ENCODE results near the gene MUC4. TPM values are rescaled to one million over a fixed set of nuclear protein-coding genes. Genes with fewer than 3 reads are reported as not detected.
"Not testable (repeated sequence)": the region's sequence is repeated elsewhere in the genome, so short reads cannot be mapped to it uniquely, and the experiment has no call there.

The MUC4 gene
- total RNA-seq, 2 donors from 2014 or later, result not detected

DNA sequence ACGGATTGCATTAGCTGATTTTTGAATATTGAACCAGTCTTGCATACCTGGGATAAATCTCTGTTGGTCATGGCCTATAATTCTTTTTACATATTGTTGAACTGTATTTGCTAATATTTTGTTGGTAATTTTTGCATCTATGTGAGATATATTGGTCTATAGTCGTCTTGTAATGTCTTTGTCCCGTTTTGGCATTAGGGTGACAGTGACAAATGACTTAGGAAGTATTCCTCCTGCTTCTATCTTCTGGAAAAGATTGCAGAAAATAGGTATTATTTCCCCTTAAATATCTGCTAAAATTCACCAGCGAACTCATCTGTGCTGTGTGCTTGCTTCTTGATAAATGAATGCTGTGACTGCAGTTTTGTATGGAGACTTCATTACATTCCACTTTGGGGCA lies 67.3 kb downstream of the MUC4 start:
- 62 to 67% methylated on average over 4 of the region's 4 CpGs for WGBS, 2 donors
- no peaks in the 10 kb centered on the region for H3K27me3 ChIP-seq
- no peak for ATAC-seq
- DNase-seq, result no peak
- intact Hi-C loops (cut with DNase I), result no loop called here
- no peak overlapping the region for H3K27ac ChIP-seq
- H3K36me3 ChIP-seq (replicated peaks in 1 of 2; ENCODE audit: insufficient read depth in 1 of 2, low read depth in 2 of 2), result no peaks in the 10 kb centered on the region
- H3K9me3 ChIP-seq, result no peaks in the 10 kb centered on the region
- no peak overlapping the region for H3K4me3 ChIP-seq
- TF ChIP-seq, protein P1, sequence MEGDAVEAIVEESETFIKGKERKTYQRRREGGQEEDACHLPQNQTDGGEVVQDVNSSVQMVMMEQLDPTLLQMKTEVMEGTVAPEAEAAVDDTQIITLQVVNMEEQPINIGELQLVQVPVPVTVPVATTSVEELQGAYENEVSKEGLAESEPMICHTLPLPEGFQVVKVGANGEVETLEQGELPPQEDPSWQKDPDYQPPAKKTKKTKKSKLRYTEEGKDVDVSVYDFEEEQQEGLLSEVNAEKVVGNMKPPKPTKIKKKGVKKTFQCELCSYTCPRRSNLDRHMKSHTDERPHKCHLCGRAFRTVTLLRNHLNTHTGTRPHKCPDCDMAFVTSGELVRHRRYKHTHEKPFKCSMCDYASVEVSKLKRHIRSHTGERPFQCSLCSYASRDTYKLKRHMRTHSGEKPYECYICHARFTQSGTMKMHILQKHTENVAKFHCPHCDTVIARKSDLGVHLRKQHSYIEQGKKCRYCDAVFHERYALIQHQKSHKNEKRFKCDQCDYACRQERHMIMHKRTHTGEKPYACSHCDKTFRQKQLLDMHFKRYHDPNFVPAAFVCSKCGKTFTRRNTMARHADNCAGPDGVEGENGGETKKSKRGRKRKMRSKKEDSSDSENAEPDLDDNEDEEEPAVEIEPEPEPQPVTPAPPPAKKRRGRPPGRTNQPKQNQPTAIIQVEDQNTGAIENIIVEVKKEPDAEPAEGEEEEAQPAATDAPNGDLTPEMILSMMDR (IDR thresholded peaks at IDR 0.05), result no peak
- TF ChIP-seq POLR2A (IDR thresholded peaks at IDR 0.05), result no peak
- H3K4me1 ChIP-seq, result peaks cover 9% of the 10 kb centered on the region

DNA sequence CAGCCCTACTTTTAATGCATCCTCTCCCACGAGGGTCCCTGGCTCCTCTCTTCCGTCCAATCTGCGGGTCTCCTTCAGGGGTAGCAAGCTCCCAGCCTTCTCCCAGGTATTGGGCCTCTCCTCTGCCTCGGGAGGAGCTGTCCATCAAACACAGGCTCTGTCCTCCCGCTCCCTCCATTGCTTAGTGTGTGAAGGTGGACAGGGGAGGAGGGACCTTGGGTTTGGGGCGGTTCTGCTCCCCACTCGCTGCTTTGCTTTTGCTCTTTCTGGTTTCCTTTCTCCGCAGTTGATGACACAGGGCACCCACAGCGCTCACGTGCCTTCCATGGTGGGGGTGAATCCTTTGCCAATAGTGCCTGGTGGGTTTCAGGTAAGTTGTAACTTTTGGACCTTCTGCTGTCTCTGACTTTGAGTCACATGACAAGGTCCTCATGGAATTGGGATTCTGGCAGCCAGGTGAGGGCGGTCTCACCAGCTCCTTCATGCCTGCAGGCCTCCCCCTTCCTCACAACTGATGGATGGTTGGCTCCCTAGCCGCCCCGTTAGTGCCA lies 72.1 kb downstream of the MUC4 start:
- WGBS, 2 donors, result 74 to 88% methylated on average over 12 to 13 of the region's 13 CpGs
- Histone ChIP-seq H3K9me3 (no peaks in the 10 kb centered on the region), H3K36me3 (replicated peaks in 1 of 2; ENCODE audit: insufficient read depth in 1 of 2, low read depth in 2 of 2) (no peaks in the 10 kb centered on the region), H3K4me3 (no peak overlapping the region), H3K27me3 (no peaks in the 10 kb centered on the region), H3K4me1 (no peaks in the 10 kb centered on the region), H3K27ac (no peak overlapping the region)
- DNase-seq (peak in 1 of 4 donors; percentile 3), ATAC-seq (no peak)
- intact Hi-C loops (cut with DNase I), result no loop called here
- TF ChIP-seq, protein P1 (IDR thresholded peaks at IDR 0.05), result no peak
- TF ChIP-seq POLR2A (IDR thresholded peaks at IDR 0.05), result no peak

DNA sequence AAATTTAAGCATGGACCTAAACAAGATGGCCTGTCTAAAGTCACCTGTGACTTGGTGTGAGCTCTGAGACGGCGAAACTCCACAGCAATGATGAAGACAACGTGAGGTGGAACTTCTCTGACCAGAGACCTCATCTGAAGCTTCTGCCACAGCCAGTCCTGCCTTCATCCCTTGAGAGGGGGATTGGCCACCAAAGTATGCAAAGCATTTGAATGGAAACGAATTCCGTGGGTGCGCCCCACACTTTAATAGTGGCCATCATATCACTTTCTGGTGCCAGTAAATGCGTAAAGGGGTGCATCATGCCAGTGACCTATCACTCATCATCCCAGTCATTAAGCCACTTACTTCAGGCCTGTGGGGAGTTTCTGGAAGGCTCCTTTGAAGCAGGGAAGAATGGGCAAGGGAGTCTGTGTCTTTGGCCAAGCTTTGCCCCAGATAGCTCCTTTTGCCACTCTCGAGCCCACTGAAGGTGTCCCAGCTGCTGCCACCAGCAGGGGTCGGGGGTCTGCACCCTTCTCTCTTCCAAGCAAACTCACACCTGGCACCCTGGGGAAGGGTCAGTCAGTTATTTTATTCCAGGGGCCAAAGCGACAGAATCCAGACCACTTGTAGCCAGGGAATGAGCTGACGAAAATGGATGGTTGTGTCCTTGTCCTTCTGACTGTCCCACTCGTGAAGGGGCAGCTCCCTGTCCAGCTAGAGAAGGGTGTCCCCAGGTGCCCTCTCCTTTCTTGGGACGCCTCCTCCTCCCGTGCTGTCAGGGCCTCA lies 73.3 kb downstream of the MUC4 start:
- no peaks in the 10 kb centered on the region for H3K9me3 ChIP-seq
- H3K4me3 ChIP-seq, result no peak overlapping the region
- H3K4me1 ChIP-seq, result no peaks in the 10 kb centered on the region
- no peak overlapping the region for H3K27ac ChIP-seq
- no peak for ATAC-seq
- no peaks in the 10 kb centered on the region for H3K27me3 ChIP-seq
- WGBS, 2 donors, result 76 to 84% methylated on average over 14 of the region's 14 CpGs
- H3K36me3 ChIP-seq (replicated peaks in 1 of 2; ENCODE audit: insufficient read depth in 1 of 2, low read depth in 2 of 2), result no peaks in the 10 kb centered on the region
- TF ChIP-seq, protein P1 (IDR thresholded peaks at IDR 0.05), result no peak
- TF ChIP-seq POLR2A (IDR thresholded peaks at IDR 0.05), result no peak
- intact Hi-C loops (cut with DNase I), result no loop called here
- peak in 1 of 4 donors; percentile 3 for DNase-seq

DNA sequence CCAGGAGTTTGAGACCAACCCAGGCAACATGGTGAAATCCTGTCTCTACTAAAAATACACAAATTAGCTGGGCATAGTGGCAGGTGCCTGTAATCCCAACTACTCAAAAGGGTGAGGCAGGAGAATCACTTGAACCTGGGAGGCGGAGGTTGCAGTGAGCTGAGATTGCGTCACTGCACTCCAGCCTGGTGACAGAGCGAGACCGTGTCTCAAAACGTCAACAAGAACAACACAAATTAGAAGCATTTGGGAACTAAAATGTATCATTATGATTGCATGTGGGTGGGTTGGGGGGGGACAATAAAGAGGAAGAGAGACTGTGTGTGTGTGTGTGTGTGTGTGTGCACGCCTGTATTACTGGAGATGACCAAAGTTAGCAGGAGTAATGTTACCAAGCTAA lies 73.9 kb downstream of the MUC4 start:
- DNase-seq; H3K9me3 ChIP-seq; H3K4me1 ChIP-seq; H3K36me3 ChIP-seq (replicated peaks in 1 of 2; ENCODE audit: insufficient read depth in 1 of 2, low read depth in 2 of 2); H3K4me3 ChIP-seq; H3K27me3 ChIP-seq; H3K27ac ChIP-seq; ATAC-seq; intact Hi-C loops (cut with DNase I): not testable (repeated sequence)
- 83 to 90% methylated on average over 6 of the region's 6 CpGs for WGBS, 2 donors

DNA sequence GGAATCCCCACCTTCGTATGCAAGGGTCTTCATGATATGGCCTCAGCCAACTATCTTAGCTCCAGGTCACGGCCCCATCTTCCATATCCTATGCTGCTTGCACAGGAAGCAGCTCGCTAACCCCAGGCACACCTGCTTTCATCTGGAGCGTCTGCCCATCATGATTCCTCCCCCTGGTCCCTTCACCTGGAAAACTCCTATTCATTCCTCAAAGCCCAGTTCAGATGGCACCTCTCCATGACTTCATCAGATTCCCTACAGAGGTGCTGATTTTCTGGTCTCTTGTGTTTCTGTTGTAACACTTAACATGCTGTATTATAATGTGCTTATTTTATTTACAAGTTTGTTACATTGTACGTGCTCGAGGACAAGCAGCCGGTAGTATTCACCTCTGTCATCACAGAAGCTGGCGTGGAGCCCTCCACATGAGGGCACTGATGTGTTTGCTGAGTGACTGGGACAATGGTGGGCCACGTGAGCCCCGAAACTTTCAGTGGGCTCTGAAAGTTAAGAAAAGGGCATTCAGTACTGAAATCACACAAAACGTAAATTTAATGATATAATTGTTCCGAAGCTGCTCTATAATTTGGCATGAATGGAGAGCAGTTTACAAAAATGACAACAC lies 74.8 kb downstream of the MUC4 start:
- DNase-seq, result no peak
- Histone ChIP-seq H3K4me3 (no peak overlapping the region), H3K27ac (no peak overlapping the region), H3K27me3 (no peaks in the 10 kb centered on the region), H3K36me3 (replicated peaks in 1 of 2; ENCODE audit: insufficient read depth in 1 of 2, low read depth in 2 of 2) (no peaks in the 10 kb centered on the region), H3K9me3 (no peaks in the 10 kb centered on the region), H3K4me1 (no peaks in the 10 kb centered on the region)
- no peak for TF ChIP-seq POLR2A (IDR thresholded peaks at IDR 0.05)
- TF ChIP-seq, protein P1 (IDR thresholded peaks at IDR 0.05), result no peak
- 82 to 86% methylated on average over 12 of the region's 12 CpGs for WGBS, 2 donors
- intact Hi-C loops (cut with DNase I), result no loop called here
- no peak for ATAC-seq

All from body of pancreas (tissue), 4 donors.